Activated gamma-delta T cell (primary cell): ENCODE measurements around the gene PTPRG.

Source experiments
- DNase-seq: peaks from one replicate; lab custom pipeline; 2025; lab: John Stamatoyannopoulos, UW

The PTPRG gene

DNA sequence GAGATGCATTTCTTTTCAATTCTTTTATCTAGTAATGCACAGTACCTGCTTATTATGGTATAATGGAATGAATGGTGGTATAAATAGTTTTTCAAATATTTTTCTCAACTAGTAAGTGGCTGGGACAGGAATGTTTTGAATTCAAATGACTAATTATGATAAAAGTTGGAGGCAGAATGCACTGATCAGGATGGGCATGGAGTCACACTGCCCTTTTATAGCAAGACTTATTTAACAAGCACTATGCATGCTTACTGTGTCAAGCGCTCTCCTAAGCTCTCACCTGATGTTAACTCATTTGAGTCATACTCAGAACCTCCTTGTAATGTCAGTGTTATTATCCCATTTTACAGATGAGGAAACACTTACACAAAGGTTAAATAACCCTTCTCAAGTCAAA lies 590.2 kb downstream of the PTPRG start:
- DNase-seq: no peak

GRCh38 chr3:62153231-62153630 lies 591.9 kb downstream of the PTPRG start:
- no peak for DNase-seq

GRCh38 chr3:62154457-62155148 lies 593.2 kb downstream of the PTPRG start:
- DNase-seq: no peak

- DNase-seq: no peak
Observed at GRCh38 chr3:62159056-62159708, 597.8 kb downstream of the PTPRG start.

DNA sequence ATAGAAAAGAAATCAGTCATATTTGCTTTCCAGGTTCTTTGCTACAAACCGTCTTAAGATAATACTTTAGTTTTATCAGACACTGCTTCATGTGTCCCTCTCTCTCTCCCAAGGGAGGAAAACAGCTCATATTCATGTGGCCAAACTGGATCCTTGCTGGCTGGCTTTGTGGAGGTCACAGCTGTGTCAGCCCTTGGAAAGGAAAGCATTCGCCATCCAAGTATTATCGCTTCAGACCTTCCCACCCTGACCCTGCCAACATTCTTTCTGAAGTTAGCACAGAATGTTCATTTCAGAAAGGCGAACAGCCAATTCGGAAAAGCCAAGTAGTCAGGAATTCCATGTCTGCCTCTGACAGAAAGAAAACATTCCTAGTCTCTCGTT lies 598.3 kb downstream of the PTPRG start:
- DNase-seq: no peak

DNA sequence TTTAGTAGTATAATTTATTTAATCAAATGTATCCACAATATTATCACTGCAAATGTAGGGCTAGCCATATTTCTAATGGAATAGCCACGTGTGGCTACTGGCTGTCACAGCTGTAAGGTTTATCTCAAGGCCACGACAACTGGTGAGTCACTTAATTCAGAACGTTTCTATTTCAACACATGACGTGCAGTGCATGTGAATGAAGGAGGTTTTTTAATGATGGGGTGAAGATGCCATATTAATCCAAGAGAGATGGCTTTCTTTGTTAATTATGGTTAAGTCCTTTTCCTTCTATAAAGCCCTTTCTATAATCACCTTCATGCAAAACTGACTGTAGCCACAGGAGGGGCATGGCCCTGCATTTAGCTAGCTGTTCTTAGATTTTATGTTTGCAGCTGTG lies 600.0 kb downstream of the PTPRG start:
- DNase-seq: no peak

DNA sequence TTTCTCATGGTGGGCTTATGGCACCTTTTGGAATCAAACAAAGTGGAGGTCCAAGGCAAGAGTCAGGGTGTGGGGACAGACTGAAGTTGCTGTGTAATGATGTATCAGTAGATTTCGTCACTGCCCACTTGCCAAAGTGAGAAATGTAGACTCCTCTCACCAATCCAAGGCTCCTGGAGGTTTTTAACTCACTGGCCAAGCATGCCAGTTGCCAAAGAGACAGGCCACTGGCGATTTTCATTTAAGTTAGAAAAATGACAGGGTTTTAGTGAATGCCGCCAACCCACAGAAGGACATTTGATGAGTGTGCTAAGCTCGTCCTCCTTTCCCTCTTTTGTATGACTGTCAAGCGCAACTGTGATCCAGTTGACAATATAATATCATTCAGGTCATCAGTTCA lies 602.8 kb downstream of the PTPRG start:
- DNase-seq: no peak

- DNase-seq: no peak
Observed at GRCh38 chr3:62164746-62165145, 603.4 kb downstream of the PTPRG start.

- DNase-seq: no peak
Observed at GRCh38 chr3:62167566-62168262, 606.3 kb downstream of the PTPRG start.

DNA sequence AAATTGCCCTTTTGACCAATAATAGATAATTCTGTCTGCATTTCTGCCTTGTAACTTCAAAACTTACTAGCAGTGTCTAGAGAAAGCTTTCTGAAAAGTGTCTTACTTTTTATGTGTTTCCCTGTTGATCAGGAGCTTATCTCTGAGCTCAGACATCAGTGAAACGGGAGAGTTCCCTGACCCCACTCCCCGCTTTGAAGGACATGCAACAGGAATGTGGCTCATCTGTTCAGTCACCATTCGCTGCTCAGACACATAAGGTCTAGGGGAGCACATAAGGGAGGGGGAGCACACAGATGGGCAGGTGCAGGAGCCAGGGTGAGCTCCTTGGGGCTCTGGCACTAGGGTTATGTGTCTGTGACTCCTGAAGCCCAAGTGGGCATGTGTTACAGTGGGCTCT lies 607.0 kb downstream of the PTPRG start:
- no peak for DNase-seq

DNA sequence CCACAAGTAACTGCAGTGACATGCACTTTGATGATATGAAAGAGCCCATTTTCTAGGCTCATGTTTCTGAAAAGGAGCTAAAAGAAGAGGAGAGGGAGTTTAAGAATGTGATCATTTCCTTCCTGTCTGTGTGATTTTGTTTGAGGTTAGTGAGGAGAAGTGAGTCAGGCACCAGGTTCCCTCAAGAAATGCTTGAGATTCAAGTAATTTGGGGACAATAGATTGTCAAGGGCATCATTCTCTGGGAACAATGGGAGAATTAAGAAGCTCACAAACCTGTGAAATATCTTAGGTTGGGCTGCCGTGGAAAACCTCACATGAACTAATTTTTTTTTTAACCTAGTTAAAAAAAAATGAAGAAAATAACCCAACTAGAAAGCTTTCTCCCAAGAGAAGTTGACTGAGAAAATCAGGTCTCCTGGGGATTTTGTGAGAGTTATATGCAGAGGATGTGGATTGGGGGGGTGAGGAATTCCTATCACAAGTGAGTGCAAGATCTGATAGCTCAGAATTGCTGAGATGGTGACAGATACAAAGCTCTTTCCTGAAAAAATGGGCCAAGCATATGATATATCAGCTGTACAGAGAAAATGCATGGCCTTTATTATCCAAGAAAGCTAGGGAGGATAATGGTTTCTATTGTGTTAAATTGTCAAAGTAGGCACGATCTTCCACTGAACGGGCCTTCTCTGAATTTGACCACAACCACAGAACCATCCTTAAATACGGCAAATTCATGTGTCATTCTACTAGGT lies 608.7 kb downstream of the PTPRG start:
- DNase-seq: no peak

DNA sequence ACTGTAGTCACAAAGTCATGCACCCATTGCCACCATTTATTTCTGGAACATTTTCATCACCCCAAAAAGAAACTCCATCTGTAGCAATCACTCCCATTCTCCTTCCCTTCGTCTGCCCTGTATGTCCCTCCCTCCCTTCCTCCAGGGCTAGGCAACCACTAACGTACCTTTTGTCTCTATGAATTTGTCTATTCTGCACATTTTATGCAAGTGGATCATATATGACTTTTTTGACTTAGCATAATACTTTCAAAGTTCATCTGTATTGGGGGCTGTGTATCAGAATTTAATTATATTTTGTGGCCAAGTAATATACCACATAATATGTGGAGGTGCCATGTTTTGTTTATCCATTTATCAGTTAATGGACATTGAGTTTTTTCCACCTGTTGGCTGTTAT lies 610.4 kb downstream of the PTPRG start:
- DNase-seq: no peak

- no peak for DNase-seq
Observed at GRCh38 chr3:62172199-62172598, 610.8 kb downstream of the PTPRG start.

DNA sequence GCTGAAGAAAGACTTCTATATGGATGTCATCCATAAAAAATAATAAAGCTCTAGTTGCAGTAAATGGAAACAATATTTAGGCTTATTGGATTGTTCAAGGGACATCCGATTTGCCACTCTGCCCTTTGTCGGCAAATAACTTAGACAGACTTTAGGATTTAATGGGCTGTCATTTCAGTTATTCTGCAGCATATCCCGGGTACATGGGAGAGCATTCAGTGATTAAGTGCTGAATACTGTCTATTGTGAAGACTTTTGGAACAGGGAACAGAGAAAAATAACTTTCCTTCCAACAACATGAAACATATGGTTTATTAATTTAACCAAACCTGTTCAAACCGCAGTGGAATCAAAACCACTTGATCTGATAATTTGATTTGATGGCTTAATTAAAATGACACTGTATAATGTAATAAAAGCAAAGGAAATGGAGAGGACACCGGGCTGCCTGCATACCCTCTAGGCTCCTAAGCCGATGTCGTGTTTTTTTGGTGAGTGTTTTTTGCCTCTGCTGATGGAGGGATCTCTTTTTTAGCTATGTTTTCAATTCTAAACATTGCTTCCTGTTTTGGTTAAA lies 612.7 kb downstream of the PTPRG start:
- no peak for DNase-seq

- no peak for DNase-seq
Observed at GRCh38 chr3:62175161-62175560, 613.8 kb downstream of the PTPRG start.

- DNase-seq: no peak
Observed at GRCh38 chr3:62178032-62178431, 616.7 kb downstream of the PTPRG start.

DNA sequence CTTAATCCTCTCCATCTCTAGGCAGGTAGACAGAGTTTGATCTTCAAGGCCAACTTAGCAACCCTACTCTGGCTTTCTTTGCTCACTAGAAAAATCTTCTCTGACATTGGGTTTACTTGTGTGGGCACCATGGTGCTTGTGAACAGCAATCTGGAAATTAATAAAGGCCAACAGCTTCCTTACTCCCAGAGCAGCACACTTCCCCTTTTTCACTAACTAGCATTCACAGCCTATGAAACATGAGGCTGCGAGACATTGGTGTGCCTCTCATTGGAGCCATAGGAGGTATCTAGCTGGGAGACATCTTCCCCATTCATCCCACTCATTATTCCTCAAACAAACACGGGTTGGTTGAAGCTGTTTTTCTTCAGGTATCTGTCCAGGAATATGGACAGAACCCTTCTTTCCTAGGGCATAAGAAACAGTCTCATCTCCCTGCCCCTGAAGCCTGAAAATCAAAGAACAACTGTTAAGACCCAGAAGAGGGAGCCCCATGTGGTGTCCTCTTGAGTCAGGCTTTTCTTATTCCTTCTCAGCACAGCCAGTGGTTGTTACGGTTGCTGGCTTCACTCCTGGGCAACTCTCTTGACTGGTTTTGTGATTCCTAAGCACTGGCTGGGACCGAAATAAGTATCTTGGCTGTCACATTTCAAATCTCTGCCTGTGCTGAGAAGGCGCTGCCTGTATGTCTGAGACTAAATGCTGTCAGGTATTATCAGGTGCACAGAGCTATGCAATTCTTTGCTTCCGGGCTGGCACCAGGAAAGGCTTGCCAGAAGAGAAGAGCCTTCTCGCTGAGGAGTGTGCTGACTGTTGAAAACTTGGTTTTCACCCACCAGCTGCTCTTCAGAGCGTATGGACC lies 617.6 kb downstream of the PTPRG start:
- no peak for DNase-seq

GRCh38 chr3:62180514-62180913 lies 619.1 kb downstream of the PTPRG start:
- DNase-seq: no peak

GRCh38 chr3:62183087-62183486 lies 621.7 kb downstream of the PTPRG start:
- no peak for DNase-seq

DNA sequence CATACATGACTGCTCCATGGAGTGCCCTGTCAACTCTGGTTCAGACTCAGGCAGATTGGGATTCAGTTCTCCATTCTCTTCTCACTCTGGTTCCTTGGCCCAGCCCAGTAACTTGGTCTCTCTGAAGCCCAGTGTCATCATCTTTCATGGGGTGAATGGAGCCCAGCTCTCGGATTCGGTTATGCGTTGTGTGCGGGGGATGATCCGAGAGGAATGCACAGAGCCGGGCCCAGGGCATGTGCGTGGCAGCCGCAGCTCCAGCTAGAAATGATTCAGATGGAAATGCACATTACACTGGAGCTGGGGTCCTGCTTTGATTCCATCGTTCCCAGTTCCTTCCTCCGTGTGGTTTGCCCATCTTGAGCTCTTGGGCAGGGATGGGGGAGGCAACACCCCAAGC lies 622.6 kb downstream of the PTPRG start:
- DNase-seq: no peak

DNA sequence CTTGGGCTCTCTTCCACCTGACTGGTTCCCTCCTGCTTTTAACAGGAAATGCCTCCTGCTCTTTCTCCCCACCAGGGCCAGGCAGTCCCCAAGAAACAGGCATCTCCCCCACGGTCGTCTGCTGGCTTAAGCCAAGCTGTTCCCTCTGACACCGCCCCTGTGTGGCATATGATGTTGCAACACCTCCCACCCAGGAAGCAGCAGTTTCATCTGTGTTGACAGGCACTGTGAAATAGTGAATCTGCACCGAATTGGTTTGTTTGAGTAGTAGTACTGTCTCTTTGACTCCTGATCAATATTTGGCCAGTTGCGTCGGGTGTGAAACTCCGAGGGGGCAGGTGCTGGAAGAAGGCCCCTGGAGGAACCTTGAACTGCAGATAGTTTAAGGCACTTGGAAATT lies 623.2 kb downstream of the PTPRG start:
- no peak for DNase-seq
